Esophagus squamous epithelium (tissue), 4 donors: ENCODE measurements around the gene MOCOS.

Experiments used
- CTCF ChIP-seq, 6 experiments: fragments of 450-650 bp in 4 of 6; fragments of 200-600 bp in 2 of 6; sonication (generic) in 2 of 6; IDR thresholded peaks; one replicate each; pipeline ENCODE4 v1.5.1; 2016 to 2019; ENCODE audit warnings: antibody characterized with exemption in 6 of 6, mild to moderate bottlenecking in 4 of 6, moderate library complexity in 4 of 6
- POLR2A ChIP-seq, 4 donors: fragments of 450-650 bp; IDR thresholded peaks; one replicate each; pipeline ENCODE4 v1.6.1; 2017; ENCODE audit warnings: antibody characterized with exemption in 4 of 4, mild to moderate bottlenecking in 4 of 4, moderate library complexity in 3 of 4

- TF ChIP-seq POLR2A (IDR thresholded peaks at IDR 0.05) (no peak), CTCF (IDR thresholded peaks at IDR 0.05) (no peak)
These were observed 1.3 kb upstream of the MOCOS start for GRCh38 chr18:36185901-36186460.
